OCI-LY3 (cell line): ENCODE data around the gene TUBB8.

Source experiments
- CTCF ChIP-seq: fragments of 200-600, 300-600 bp; sonication (generic); IDR thresholded peaks from 2 replicates; pipeline ENCODE4 v1.5.1; 2014; ENCODE audit warnings: antibody characterized with exemption, low read length, low read depth
- EZH2phosphoT487 ChIP-seq: fragments of 200-600 bp; shearing (Covaris generic); IDR thresholded peaks from 2 replicates; pipeline ENCODE4 v1.6.1; 2018; ENCODE audit warnings: antibody characterized with exemption, mixed run types, low read depth

- TF ChIP-seq CTCF, result no peak
- no peak for TF ChIP-seq EZH2phosphoT487
Observed at GRCh38 chr10:48996-49395, at the start of gene TUBB8.
